HCT116 (cell line): ENCODE results near the gene CDH11.

ENCODE experiments used
- CEBPB ChIP-seq: IDR thresholded peaks from 2 replicates; pipeline ENCODE4 v1.6.1; 2012; ENCODE audit warnings: low read depth
- CTCF ChIP-seq, 3 experiments: fragments of 200-600 bp in 1 of 3; sonication (generic) in 1 of 3; IDR thresholded peaks in 2 of 3; conservative IDR thresholded peaks in 1 of 3; 2 replicates each; pipeline ENCODE4 v1.5.1; 2012 to 2017; ENCODE audit warnings: low read depth in 2 of 3, low read length in 2 of 3, antibody characterized with exemption in 1 of 3, borderline replicate concordance in 1 of 3, control low read depth in 1 of 3, mild to moderate bottlenecking in 1 of 3, mixed read lengths in 1 of 3, mixed run types in 1 of 3, moderate library complexity in 1 of 3; ENCODE audit not compliant: insufficient read depth in 1 of 3
- EZH2 ChIP-seq: fragments of 200-600 bp; sonication (generic); IDR thresholded peaks from 2 replicates; pipeline ENCODE4 v1.6.1; 2017; ENCODE audit warnings: antibody characterized with exemption, mixed run types
- EZH2phosphoT487 ChIP-seq: fragments of 200-600 bp; IDR thresholded peaks from 2 replicates; pipeline ENCODE4 v1.6.1; 2018; ENCODE audit warnings: antibody characterized with exemption, borderline replicate concordance
- FOSL1 ChIP-seq: IDR thresholded peaks from 2 replicates; pipeline ENCODE4 v1.6.1; 2012; ENCODE audit warnings: low read depth
- MAX ChIP-seq: IDR thresholded peaks from 2 replicates; pipeline ENCODE4 v1.6.1; 2012
- POLR2A ChIP-seq: IDR thresholded peaks from 2 replicates; pipeline ENCODE4 v1.7.0; 2011; ENCODE audit warnings: borderline replicate concordance; ENCODE audit not compliant: insufficient read depth, insufficient read length; ENCODE audit errors: extremely low read depth
- POLR2AphosphoS5 ChIP-seq: IDR thresholded peaks from 2 replicates; pipeline ENCODE4 v1.6.1; 2011; ENCODE audit warnings: mild to moderate bottlenecking, low read depth, low read length, moderate library complexity
- REST ChIP-seq: IDR thresholded peaks from 2 replicates; pipeline ENCODE4 v1.6.1; 2012; ENCODE audit warnings: low read depth
- YY1 ChIP-seq: IDR thresholded peaks from 2 replicates; pipeline ENCODE4 v1.6.1; 2011; ENCODE audit warnings: low read length, low read depth, moderate library complexity, mild to moderate bottlenecking; ENCODE audit not compliant: insufficient replicate concordance; ENCODE audit errors: extremely low read depth
- ZBTB33 ChIP-seq: IDR thresholded peaks from 2 replicates; pipeline ENCODE4 v1.6.1; 2011; ENCODE audit warnings: mild to moderate bottlenecking, low read length, moderate library complexity; ENCODE audit not compliant: insufficient replicate concordance; ENCODE audit errors: extremely low read depth

- TF ChIP-seq CTCF (IDR thresholded peaks at IDR 0.05 in 2 of 3, conservative IDR thresholded peaks at IDR 0.05 in 1 of 3; ENCODE audit: borderline replicate concordance in 1 of 3, insufficient read depth in 1 of 3, low read depth in 2 of 3, low read length in 2 of 3): no peak
- TF ChIP-seq REST: no peak
- no peak for TF ChIP-seq POLR2AphosphoS5
- TF ChIP-seq YY1: no peak
- no peak for TF ChIP-seq EZH2
- no peak for TF ChIP-seq ZBTB33
- TF ChIP-seq CEBPB: no peak
- TF ChIP-seq FOSL1: no peak
- no peak for TF ChIP-seq POLR2A
- no peak for TF ChIP-seq EZH2phosphoT487
- no peak for TF ChIP-seq MAX
Observed at GRCh38 chr16:65070831-65071432, 50.9 kb downstream of the CDH11 start.
